PFSK-1 (cell line): Measurements from ENCODE around the gene MYH10.

Source experiments
- FOXP2 ChIP-seq: optimal IDR thresholded peaks from 2 replicates; pipeline ENCODE3; 2011; ENCODE audit warnings: borderline replicate concordance, control low read depth, inconsistent platforms; ENCODE audit not compliant: insufficient read depth; ENCODE audit errors: extremely low read length, extremely low read depth
- POLR2AphosphoS5 ChIP-seq: IDR thresholded peaks from 2 replicates; pipeline ENCODE4 v1.6.1; 2012; ENCODE audit warnings: low read depth, mild to moderate bottlenecking, control low read depth, low read length, moderate library complexity
- SIN3A ChIP-seq: IDR thresholded peaks from 2 replicates; pipeline ENCODE4 v1.6.1; 2012; ENCODE audit warnings: mild to moderate bottlenecking, low read length, moderate library complexity, borderline replicate concordance; ENCODE audit not compliant: insufficient read depth
- TAF1 ChIP-seq: IDR thresholded peaks from 2 replicates; pipeline ENCODE4 v1.6.1; 2012; ENCODE audit warnings: low read length, control low read depth, borderline replicate concordance; ENCODE audit not compliant: insufficient read depth
- TF ChIP-seq, protein P1 (sequence below), 2 experiments: IDR thresholded peaks; 2 replicates each; pipeline versions ENCODE4 v1.6.1 to v1.8.0; 2011 to 2012; ENCODE audit warnings: low read depth in 2 of 2, low read length in 2 of 2, control low read depth in 1 of 2, inconsistent platforms in 1 of 2, mild to moderate bottlenecking in 1 of 2, moderate library complexity in 1 of 2; ENCODE audit not compliant: insufficient read depth in 1 of 2

MYH10 gene

GRCh38 chr17:8502126-8502525 is 128.4 kb downstream of the MYH10 start:
- TF ChIP-seq SIN3A (no peak), POLR2AphosphoS5 (no peak), TAF1 (no peak), FOXP2 (no peak)
- TF ChIP-seq, protein P1, sequence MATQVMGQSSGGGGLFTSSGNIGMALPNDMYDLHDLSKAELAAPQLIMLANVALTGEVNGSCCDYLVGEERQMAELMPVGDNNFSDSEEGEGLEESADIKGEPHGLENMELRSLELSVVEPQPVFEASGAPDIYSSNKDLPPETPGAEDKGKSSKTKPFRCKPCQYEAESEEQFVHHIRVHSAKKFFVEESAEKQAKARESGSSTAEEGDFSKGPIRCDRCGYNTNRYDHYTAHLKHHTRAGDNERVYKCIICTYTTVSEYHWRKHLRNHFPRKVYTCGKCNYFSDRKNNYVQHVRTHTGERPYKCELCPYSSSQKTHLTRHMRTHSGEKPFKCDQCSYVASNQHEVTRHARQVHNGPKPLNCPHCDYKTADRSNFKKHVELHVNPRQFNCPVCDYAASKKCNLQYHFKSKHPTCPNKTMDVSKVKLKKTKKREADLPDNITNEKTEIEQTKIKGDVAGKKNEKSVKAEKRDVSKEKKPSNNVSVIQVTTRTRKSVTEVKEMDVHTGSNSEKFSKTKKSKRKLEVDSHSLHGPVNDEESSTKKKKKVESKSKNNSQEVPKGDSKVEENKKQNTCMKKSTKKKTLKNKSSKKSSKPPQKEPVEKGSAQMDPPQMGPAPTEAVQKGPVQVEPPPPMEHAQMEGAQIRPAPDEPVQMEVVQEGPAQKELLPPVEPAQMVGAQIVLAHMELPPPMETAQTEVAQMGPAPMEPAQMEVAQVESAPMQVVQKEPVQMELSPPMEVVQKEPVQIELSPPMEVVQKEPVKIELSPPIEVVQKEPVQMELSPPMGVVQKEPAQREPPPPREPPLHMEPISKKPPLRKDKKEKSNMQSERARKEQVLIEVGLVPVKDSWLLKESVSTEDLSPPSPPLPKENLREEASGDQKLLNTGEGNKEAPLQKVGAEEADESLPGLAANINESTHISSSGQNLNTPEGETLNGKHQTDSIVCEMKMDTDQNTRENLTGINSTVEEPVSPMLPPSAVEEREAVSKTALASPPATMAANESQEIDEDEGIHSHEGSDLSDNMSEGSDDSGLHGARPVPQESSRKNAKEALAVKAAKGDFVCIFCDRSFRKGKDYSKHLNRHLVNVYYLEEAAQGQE (IDR thresholded peaks at IDR 0.05; ENCODE audit: insufficient read depth in 1 of 2, low read depth in 2 of 2, low read length in 2 of 2) = no peak

GRCh38 chr17:8500609-8501008 is 129.9 kb downstream of the MYH10 start:
- TF ChIP-seq SIN3A (no peak), FOXP2 (no peak), POLR2AphosphoS5 (no peak), TAF1 (no peak)
- TF ChIP-seq, protein P1 (IDR thresholded peaks at IDR 0.05; ENCODE audit: insufficient read depth in 1 of 2, low read depth in 2 of 2, low read length in 2 of 2) = no peak

- TF ChIP-seq FOXP2 = no peak
- TF ChIP-seq, protein P1 (IDR thresholded peaks at IDR 0.05; ENCODE audit: insufficient read depth in 1 of 2, low read depth in 2 of 2, low read length in 2 of 2) = no peak
- TF ChIP-seq SIN3A = no peak
- no peak for TF ChIP-seq TAF1
- no peak for TF ChIP-seq POLR2AphosphoS5
These were observed 130.9 kb downstream of the MYH10 start for GRCh38 chr17:8499614-8500013.

- TF ChIP-seq POLR2AphosphoS5 = no peak
- TF ChIP-seq, protein P1 (IDR thresholded peaks at IDR 0.05; ENCODE audit: insufficient read depth in 1 of 2, low read depth in 2 of 2, low read length in 2 of 2) = no peak
- no peak for TF ChIP-seq FOXP2
- no peak for TF ChIP-seq SIN3A
- no peak for TF ChIP-seq TAF1
These were observed 131.4 kb downstream of the MYH10 start for GRCh38 chr17:8499171-8499570.

DNA sequence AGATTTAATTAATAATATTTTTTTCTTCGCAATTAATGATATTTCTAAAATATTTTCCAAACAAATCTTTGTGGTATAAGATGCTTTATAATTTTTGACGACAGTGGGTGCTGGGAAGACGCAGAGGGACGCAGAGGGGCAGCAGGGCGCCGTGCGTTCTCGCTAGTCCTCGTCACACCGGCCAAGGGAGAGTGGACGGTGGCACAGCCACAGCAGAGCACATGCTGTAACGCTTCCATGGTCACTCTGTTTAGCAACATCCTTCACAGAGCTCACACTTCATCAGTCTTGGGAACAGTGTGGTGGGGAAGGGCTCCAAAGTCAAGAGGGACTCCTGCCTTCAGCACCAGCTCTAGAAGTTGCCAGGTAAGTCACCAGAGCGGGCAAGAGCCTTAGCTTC is 134.4 kb downstream of the MYH10 start:
- TF ChIP-seq TAF1 = no peak
- no peak for TF ChIP-seq POLR2AphosphoS5
- TF ChIP-seq FOXP2 = no peak
